A673 (cell line): Measurements from ENCODE around the gene ESPN. TPM values are rescaled to one million over a fixed set of nuclear protein-coding genes. Genes with fewer than 3 reads are reported as not detected.

ENCODE experiments used
- BruUV-seq: library from RNA; stranded (reverse); fragments of 400-500 nt; replicated peaks from 2 replicates; lab custom pipeline; 2021; lab: Mats Ljungman, UMichigan
- CTCF ChIA-PET: fragments of 300-600 bp; sonication (Branson Sonifier 250); formaldehyde crosslinking; loops from one replicate; lab custom pipeline; 2022; ENCODE audit warnings: antibody characterized with exemption; lab: Charles Lee
- POLR2A ChIA-PET: fragments of 300-600 bp; sonication (Branson Sonifier 250); formaldehyde crosslinking; loops from one replicate; lab custom pipeline; 2022; ENCODE audit warnings: antibody characterized with exemption; ENCODE audit not compliant: low non-redundant PET; lab: Charles Lee
- DNase-seq: peaks from one replicate; pipeline ENCODE4 v3.0.0-alpha.2; 2015; ENCODE audit warnings: low spot score
- H3K27ac ChIP-seq: fragments of 200-600 bp; sonication (generic); 2 replicates; pipeline ENCODE4 v1.5.1; 2016; ENCODE audit warnings: mixed run types, low read depth, mild to moderate bottlenecking, mixed read lengths, antibody characterized with exemption, low read length; ENCODE audit not compliant: poor library complexity, severe bottlenecking
- H3K27me3 ChIP-seq: fragments of 200-600 bp; sonication (generic); replicated peaks from 2 replicates; pipeline ENCODE4 v1.6.1; 2017; ENCODE audit warnings: mixed run types, low read depth, mild to moderate bottlenecking, mixed read lengths, antibody characterized with exemption, low read length; ENCODE audit not compliant: insufficient read depth, poor library complexity
- H3K36me3 ChIP-seq: fragments of 200-600 bp; sonication (generic); 2 replicates; pipeline ENCODE4 v1.6.1; 2016; ENCODE audit warnings: mixed run types, mild to moderate bottlenecking, mixed read lengths, antibody characterized with exemption, low read length; ENCODE audit not compliant: insufficient read depth, poor library complexity, severe bottlenecking
- H3K4me1 ChIP-seq: fragments of 200-600 bp; sonication (generic); 2 replicates; pipeline ENCODE4 v1.6.1; 2017; ENCODE audit warnings: mixed run types, mild to moderate bottlenecking, mixed read lengths, antibody characterized with exemption, low read length; ENCODE audit not compliant: insufficient read depth, poor library complexity, severe bottlenecking
- H3K4me3 ChIP-seq: fragments of 200-600 bp; sonication (generic); 2 replicates; pipeline ENCODE4 v1.5.1; 2016; ENCODE audit warnings: low read depth, mixed run types, mild to moderate bottlenecking, mixed read lengths, low read length; ENCODE audit not compliant: poor library complexity, severe bottlenecking
- H3K9me3 ChIP-seq: fragments of 200-600 bp; sonication (generic); 2 replicates; pipeline ENCODE4 v1.6.1; 2016; ENCODE audit warnings: mixed run types, low read depth, mild to moderate bottlenecking, mixed read lengths, antibody characterized with exemption, low read length; ENCODE audit not compliant: poor library complexity, severe bottlenecking
- EZH2 ChIP-seq: fragments of 200-600 bp; sonication (generic); IDR thresholded peaks from 2 replicates; pipeline ENCODE4 v1.6.1; 2017; ENCODE audit warnings: borderline replicate concordance, low read depth, mild to moderate bottlenecking, mixed read lengths, antibody characterized with exemption, low read length; ENCODE audit not compliant: poor library complexity, severe bottlenecking
- intact Hi-C: fragments of 100-400 bp; cut with micrococcal nuclease; formaldehyde crosslinking; loops from one replicate; pipeline ENCODE4 v1.10.0; 2022; ENCODE audit not compliant: unreplicated experiment
- total RNA-seq: library from RNA; stranded (reverse); gene quantifications from 2 replicates; pipeline ENCODE4 v1.2.3, GENCODE V29; 2021
- TF ChIP-seq, protein P1 (sequence below): fragments of 300-800, 200-600 bp; sonication (generic); conservative IDR thresholded peaks from 2 replicates; pipeline ENCODE4 v1.5.1; 2017; ENCODE audit warnings: low read depth, mild to moderate bottlenecking, antibody characterized with exemption, low read length, moderate library complexity, mixed read lengths

ESPN gene
- total RNA-seq, 1 experiment from 2014 or later: not detected

DNA sequence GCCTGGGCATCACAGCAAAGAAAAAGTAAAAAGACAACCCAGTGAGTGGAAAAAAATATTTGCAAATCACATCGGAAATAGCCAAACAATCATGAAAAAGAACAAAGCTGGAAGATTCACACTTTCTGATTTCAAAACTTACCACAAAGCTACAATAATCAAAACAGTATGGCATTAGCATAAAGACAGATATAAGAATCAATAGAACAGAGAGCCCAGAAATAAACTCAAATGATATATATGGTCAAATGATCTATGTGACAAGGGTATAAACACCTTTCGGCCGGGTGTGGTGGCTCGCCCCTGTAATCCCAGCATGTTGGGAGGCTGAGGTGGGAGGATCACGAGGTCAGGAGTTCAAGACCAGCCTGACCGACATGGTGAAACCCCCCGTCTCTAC is 44.5 kb upstream of the ESPN start:
- H3K27me3 ChIP-seq: no peaks in the 10 kb centered on the region
- CTCF ChIA-PET: interaction anchor here (0.6 kb wide), 1 partner anchor 26 kb away, joined by 5 read pairs; no protein-coding TSS in a partner anchor
- H3K4me3 ChIP-seq: no peak overlapping the region
- H3K27ac ChIP-seq: no peak overlapping the region
- DNase-seq: no peak
- TF ChIP-seq, protein P1, sequence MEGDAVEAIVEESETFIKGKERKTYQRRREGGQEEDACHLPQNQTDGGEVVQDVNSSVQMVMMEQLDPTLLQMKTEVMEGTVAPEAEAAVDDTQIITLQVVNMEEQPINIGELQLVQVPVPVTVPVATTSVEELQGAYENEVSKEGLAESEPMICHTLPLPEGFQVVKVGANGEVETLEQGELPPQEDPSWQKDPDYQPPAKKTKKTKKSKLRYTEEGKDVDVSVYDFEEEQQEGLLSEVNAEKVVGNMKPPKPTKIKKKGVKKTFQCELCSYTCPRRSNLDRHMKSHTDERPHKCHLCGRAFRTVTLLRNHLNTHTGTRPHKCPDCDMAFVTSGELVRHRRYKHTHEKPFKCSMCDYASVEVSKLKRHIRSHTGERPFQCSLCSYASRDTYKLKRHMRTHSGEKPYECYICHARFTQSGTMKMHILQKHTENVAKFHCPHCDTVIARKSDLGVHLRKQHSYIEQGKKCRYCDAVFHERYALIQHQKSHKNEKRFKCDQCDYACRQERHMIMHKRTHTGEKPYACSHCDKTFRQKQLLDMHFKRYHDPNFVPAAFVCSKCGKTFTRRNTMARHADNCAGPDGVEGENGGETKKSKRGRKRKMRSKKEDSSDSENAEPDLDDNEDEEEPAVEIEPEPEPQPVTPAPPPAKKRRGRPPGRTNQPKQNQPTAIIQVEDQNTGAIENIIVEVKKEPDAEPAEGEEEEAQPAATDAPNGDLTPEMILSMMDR: no peak
- TF ChIP-seq EZH2: no peak
- intact Hi-C loops: no loop called here
- H3K9me3 ChIP-seq: peaks cover 6% of the 10 kb centered on the region
- H3K36me3 ChIP-seq: no peaks in the 10 kb centered on the region
- no TSS peak for BruUV-seq
- POLR2A ChIA-PET: no interaction called here
- no peaks in the 10 kb centered on the region for H3K4me1 ChIP-seq

DNA sequence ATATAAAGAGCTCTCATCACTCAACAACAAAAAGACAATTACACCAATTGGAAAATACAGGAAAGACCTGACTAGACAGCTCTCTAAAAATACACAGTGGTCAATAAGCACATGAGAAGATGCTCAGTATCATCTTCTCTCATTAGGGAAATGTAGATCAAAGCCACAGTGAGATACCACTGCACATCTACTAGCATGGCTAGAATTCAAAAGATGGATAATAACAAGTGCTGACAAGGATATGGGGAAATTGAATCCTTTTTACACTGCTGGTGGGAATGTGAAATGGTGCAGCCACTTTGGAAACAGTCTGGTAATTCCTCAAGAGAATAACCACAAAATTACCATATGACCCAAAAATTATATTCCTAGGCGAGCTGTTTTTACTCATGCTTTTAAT is 40.4 kb upstream of the ESPN start:
- no peak overlapping the region for H3K4me3 ChIP-seq
- no peak overlapping the region for H3K27ac ChIP-seq
- ChIA-PET POLR2A (no interaction called here), CTCF (interaction anchor here (0.6 kb wide), 1 partner anchor 116 kb away, joined by 3 read pairs; no protein-coding TSS in a partner anchor)
- H3K27me3 ChIP-seq: no peaks in the 10 kb centered on the region
- H3K9me3 ChIP-seq: peaks cover 6% of the 10 kb centered on the region
- intact Hi-C loops: no loop called here
- H3K36me3 ChIP-seq: no peaks in the 10 kb centered on the region
- no TSS peak for BruUV-seq
- TF ChIP-seq, protein P1: no peak
- no peak for TF ChIP-seq EZH2
- peaks cover 8% of the 10 kb centered on the region for H3K4me1 ChIP-seq
- DNase-seq: no peak

DNA sequence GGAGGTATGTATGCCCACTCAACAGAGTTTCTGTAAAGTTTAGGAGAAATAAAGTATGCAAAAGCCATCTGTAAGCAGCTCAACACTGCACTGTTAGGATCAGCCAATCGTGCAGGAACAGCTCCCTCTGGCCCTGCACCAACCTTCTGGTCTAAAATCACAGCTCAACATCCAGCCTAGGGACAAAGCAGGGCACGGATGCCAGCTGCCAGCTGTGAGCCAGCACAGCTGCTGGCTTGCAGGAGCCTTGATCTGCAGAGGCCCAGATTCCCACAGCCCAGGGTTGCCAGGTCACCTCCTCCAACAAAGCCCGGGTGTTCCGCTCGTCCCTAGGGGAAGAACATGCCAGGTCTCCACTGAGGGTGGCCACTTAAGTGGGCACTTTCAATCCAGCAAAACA is 39.6 kb upstream of the ESPN start:
- Histone ChIP-seq H3K4me1 (peaks cover 8% of the 10 kb centered on the region), H3K4me3 (no peak overlapping the region), H3K27ac (no peak overlapping the region), H3K9me3 (peaks cover 3% of the 10 kb centered on the region), H3K36me3 (no peaks in the 10 kb centered on the region), H3K27me3 (no peaks in the 10 kb centered on the region)
- BruUV-seq: no TSS peak
- ChIA-PET CTCF (no interaction called here), POLR2A (interaction anchor here (0.6 kb wide), 1 partner anchor 138 kb away, joined by 3 read pairs; no protein-coding TSS in a partner anchor)
- intact Hi-C loops: no loop called here
- DNase-seq: no peak
- TF ChIP-seq EZH2: no peak
- TF ChIP-seq, protein P1: no peak
